Thoracic aorta (tissue), 2 donors: Measurements from ENCODE around the gene GINS2. TPM values are rescaled to one million over a fixed set of nuclear protein-coding genes. Genes with fewer than 3 reads are reported as not detected.

Source experiments
- ATAC-seq: fragments of 150-250 bp; one replicate; pipeline ENCODE4 v1.8.0; 2017; ENCODE audit warnings: low read depth; ENCODE audit not compliant: insufficient number of reproducible peaks, low FRiP score
- DNase-seq: peaks from one replicate; pipeline ENCODE4 v3.0.0-alpha.2; 2020; ENCODE audit warnings: low spot score
- H3K27ac ChIP-seq, 2 donors: fragments of 200-600 bp; sonication (generic); 1 replicate in 1 of 2; 2 replicates in 1 of 2; pipeline ENCODE4 v1.5.1; 2016; ENCODE audit warnings: mild to moderate bottlenecking in 2 of 2, moderate library complexity in 2 of 2
- H3K27me3 ChIP-seq: fragments of 200-600 bp; sonication (generic); replicated peaks from 2 replicates; pipeline ENCODE4 v1.6.0; 2016; ENCODE audit warnings: mild to moderate bottlenecking; ENCODE audit not compliant: insufficient read depth
- H3K36me3 ChIP-seq: fragments of 200-600 bp; sonication (generic); one replicate; pipeline ENCODE4 v1.5.1; 2016
- H3K4me1 ChIP-seq, 2 donors: fragments of 200-600 bp; sonication (generic); 1 replicate in 1 of 2; 2 replicates in 1 of 2; pipeline versions ENCODE4 v1.5.1 to v1.6.0; 2016; ENCODE audit warnings: low read depth in 2 of 2, mild to moderate bottlenecking in 1 of 2; ENCODE audit not compliant: control insufficient read depth in 1 of 2
- H3K4me3 ChIP-seq: fragments of 200-600 bp; sonication (generic); 2 replicates; pipeline ENCODE4 v1.5.1; 2016; ENCODE audit warnings: mild to moderate bottlenecking
- H3K9me3 ChIP-seq: fragments of 200-600 bp; sonication (generic); 2 replicates; pipeline ENCODE4 v1.5.1; 2016
- CTCF ChIP-seq: fragments of 200-600 bp; sonication (generic); IDR thresholded peaks from one replicate; pipeline ENCODE4 v1.5.1; 2019; ENCODE audit warnings: antibody characterized with exemption
- total RNA-seq, 2 donors: library from RNA; depleted of rRNA; stranded (reverse); fragments of >200 nt; gene quantifications; one replicate each; pipeline versions ENCODE4 v1.1.0 to v1.2.3, GENCODE V29; 2016

The GINS2 gene
- total RNA-seq, 2 donors from 2014 or later, result 0.28 to 2.0 TPM

- Histone ChIP-seq H3K4me3 (no peak overlapping the region), H3K27me3 (no peaks in the 10 kb centered on the region), H3K36me3 (no peaks in the 10 kb centered on the region), H3K9me3 (no peaks in the 10 kb centered on the region), H3K4me1 (no peaks in the 10 kb centered on the region), H3K27ac (no peak overlapping the region)
- no peak for TF ChIP-seq CTCF
- no peak for DNase-seq
- no peak for ATAC-seq
These were observed 40.1 kb upstream of the GINS2 start for GRCh38 chr16:85728879-85729278.

GRCh38 chr16:85724936-85725335 is 36.2 kb upstream of the GINS2 start:
- Histone ChIP-seq H3K36me3 (no peaks in the 10 kb centered on the region), H3K27me3 (no peaks in the 10 kb centered on the region), H3K9me3 (no peaks in the 10 kb centered on the region), H3K27ac (no peak overlapping the region), H3K4me1 (no peaks in the 10 kb centered on the region), H3K4me3 (no peak overlapping the region)
- no peak for ATAC-seq
- no peak for TF ChIP-seq CTCF
- DNase-seq, result no peak

- Histone ChIP-seq H3K27ac (no peak overlapping the region), H3K4me1 (no peaks in the 10 kb centered on the region), H3K4me3 (no peak overlapping the region), H3K27me3 (no peaks in the 10 kb centered on the region), H3K36me3 (no peaks in the 10 kb centered on the region), H3K9me3 (no peaks in the 10 kb centered on the region)
- no peak for DNase-seq
- no peak for ATAC-seq
- TF ChIP-seq CTCF, result no peak
These were observed 35.5 kb upstream of the GINS2 start for GRCh38 chr16:85724126-85724879.

GRCh38 chr16:85722128-85722893 is 33.6 kb upstream of the GINS2 start:
- DNase-seq (no peak), ATAC-seq (no peak)
- no peak overlapping the region for H3K4me3 ChIP-seq
- H3K27ac ChIP-seq, result no peak overlapping the region
- no peaks in the 10 kb centered on the region for H3K4me1 ChIP-seq
- no peaks in the 10 kb centered on the region for H3K36me3 ChIP-seq
- no peaks in the 10 kb centered on the region for H3K9me3 ChIP-seq
- no peak for TF ChIP-seq CTCF
- no peaks in the 10 kb centered on the region for H3K27me3 ChIP-seq

- DNase-seq, result no peak
- Histone ChIP-seq H3K4me1 (no peaks in the 10 kb centered on the region), H3K27me3 (no peaks in the 10 kb centered on the region), H3K4me3 (no peak overlapping the region), H3K9me3 (no peaks in the 10 kb centered on the region), H3K36me3 (no peaks in the 10 kb centered on the region), H3K27ac (no peak overlapping the region)
- TF ChIP-seq CTCF, result no peak
- ATAC-seq, result no peak
These were observed 31.5 kb upstream of the GINS2 start for GRCh38 chr16:85720302-85720637.
